ENCODE results near the gene NDUFS6.
"Not testable (repeated sequence)": the region's sequence is repeated elsewhere in the genome, so short reads cannot be mapped to it uniquely, and the experiment has no call there.

Gene NDUFS6

GRCh38 chr5:1794901-1795290, 6.3 kb upstream of the NDUFS6 start:
- in situ Hi-C loops (cut with MboI; ENCODE audit: low pct_unique_long_range_greater_than_20kb, low sequenced_read_pairs): no loop called here
- no peak for DNase-seq

GRCh38 chr5:1795506-1795905, 5.7 kb upstream of the NDUFS6 start:
- in situ Hi-C loops (cut with MboI; ENCODE audit: low pct_unique_long_range_greater_than_20kb, low sequenced_read_pairs): no loop called here
- no peak for DNase-seq

- in situ Hi-C loops (cut with MboI; ENCODE audit: low pct_unique_long_range_greater_than_20kb, low sequenced_read_pairs): no loop called here
- no peak for DNase-seq
These were observed 5.3 kb upstream of the NDUFS6 start for GRCh38 chr5:1795931-1796330.

GRCh38 chr5:1796371-1797102, 4.7 kb upstream of the NDUFS6 start:
- DNase-seq: no peak
- in situ Hi-C loops (cut with MboI; ENCODE audit: low pct_unique_long_range_greater_than_20kb, low sequenced_read_pairs): no loop called here

- DNase-seq: no peak
- in situ Hi-C loops (cut with MboI; ENCODE audit: low pct_unique_long_range_greater_than_20kb, low sequenced_read_pairs): no loop called here
These were observed 4.0 kb upstream of the NDUFS6 start for GRCh38 chr5:1797103-1797800.

- in situ Hi-C loops (cut with MboI; ENCODE audit: low pct_unique_long_range_greater_than_20kb, low sequenced_read_pairs): no loop called here
- DNase-seq: no peak
These were observed 3.4 kb upstream of the NDUFS6 start for GRCh38 chr5:1797855-1798254.

- DNase-seq: not testable (repeated sequence)
These were observed 2.6 kb upstream of the NDUFS6 start for GRCh38 chr5:1798589-1798988.

GRCh38 chr5:1799110-1799601, 2.1 kb upstream of the NDUFS6 start:
- in situ Hi-C loops (cut with MboI; ENCODE audit: low pct_unique_long_range_greater_than_20kb, low sequenced_read_pairs): no loop called here
- DNase-seq: peak; percentile 46

More at GRCh38 chr5:1798589-1798988, 2.6 kb upstream of the NDUFS6 start:
- in situ Hi-C loops (cut with MboI; ENCODE audit: low pct_unique_long_range_greater_than_20kb, low sequenced_read_pairs): not testable (repeated sequence)

GRCh38 chr5:1799602-1800471, 1.4 kb upstream of the NDUFS6 start, which contains the start of gene MRPL36:
Gene MRPL36, minus strand, starts transcription at chr5:1799837. Its CDS starts 902 bp downstream, at chr5:1798935.
- peak; percentile 89 for DNase-seq
- in situ Hi-C loops (cut with MboI; ENCODE audit: low pct_unique_long_range_greater_than_20kb, low sequenced_read_pairs): no loop called here

GRCh38 chr5:1800472-1801221, 560 bp upstream of the NDUFS6 start:
- peak; percentile 65 for DNase-seq
- in situ Hi-C loops (cut with MboI; ENCODE audit: low pct_unique_long_range_greater_than_20kb, low sequenced_read_pairs): no loop called here

GRCh38 chr5:1801967-1802295, 724 bp downstream of the NDUFS6 start:
- no peak for DNase-seq
- in situ Hi-C loops (cut with MboI; ENCODE audit: low pct_unique_long_range_greater_than_20kb, low sequenced_read_pairs): no loop called here

- DNase-seq: no peak
- in situ Hi-C loops (cut with MboI; ENCODE audit: low pct_unique_long_range_greater_than_20kb, low sequenced_read_pairs): no loop called here
These were observed 2.0 kb downstream of the NDUFS6 start for GRCh38 chr5:1803192-1803591.

GRCh38 chr5:1804001-1804690, 2.9 kb downstream of the NDUFS6 start:
- DNase-seq: no peak
- in situ Hi-C loops (cut with MboI; ENCODE audit: low pct_unique_long_range_greater_than_20kb, low sequenced_read_pairs): no loop called here

- no peak for DNase-seq
- in situ Hi-C loops (cut with MboI; ENCODE audit: low pct_unique_long_range_greater_than_20kb, low sequenced_read_pairs): no loop called here
These were observed 4.1 kb downstream of the NDUFS6 start for GRCh38 chr5:1805326-1805725.

GRCh38 chr5:1805736-1806135, 4.5 kb downstream of the NDUFS6 start:
- in situ Hi-C loops (cut with MboI; ENCODE audit: low pct_unique_long_range_greater_than_20kb, low sequenced_read_pairs): no loop called here

GRCh38 chr5:1806199-1806598, 5.0 kb downstream of the NDUFS6 start:
- DNase-seq: no peak
- in situ Hi-C loops (cut with MboI; ENCODE audit: low pct_unique_long_range_greater_than_20kb, low sequenced_read_pairs): no loop called here

More at GRCh38 chr5:1805736-1806135, 4.5 kb downstream of the NDUFS6 start:
- DNase-seq: no peak

GRCh38 chr5:1806974-1807373, 5.8 kb downstream of the NDUFS6 start:
- in situ Hi-C loops (cut with MboI; ENCODE audit: low pct_unique_long_range_greater_than_20kb, low sequenced_read_pairs): no loop called here
- no peak for DNase-seq

GRCh38 chr5:1807451-1808185, 6.4 kb downstream of the NDUFS6 start:
- DNase-seq: no peak
- in situ Hi-C loops (cut with MboI; ENCODE audit: low pct_unique_long_range_greater_than_20kb, low sequenced_read_pairs): no loop called here
